Parietal lobe (tissue), 2 donors: ENCODE results near the gene SPRING1. TPM values are rescaled to one million over a fixed set of nuclear protein-coding genes. Genes with fewer than 3 reads are reported as not detected.

Source experiments
- small RNA-seq: library from RNA; depleted of rRNA; stranded (forward); fragments of <200 nt; gene quantifications from one replicate; pipeline ENCODE3, GENCODE V24; 2014; ENCODE audit warnings: low replicate concordance
- total RNA-seq: library from RNA; depleted of rRNA; stranded (reverse); fragments of >200 nt; gene quantifications from one replicate; pipeline ENCODE4 v1.2.3, GENCODE V29; 2014

Gene SPRING1
- 22.2 TPM for total RNA-seq

GRCh38 chr12:116737774-116738657 lies at the start of gene SPRING1, which contains the start of gene RNFT2:
SPRING1 (minus strand) TSS chr12:116738069; CDS start chr12:116737900, 169 bp downstream.
RNFT2 (plus strand) TSS chr12:116738315; CDS start chr12:116740498, 2,183 bp downstream.

Small RNAs within 50 kb of the gene (small RNA-seq; reads per million reads assigned to genes)
- not detected for gene RNU6-558P

Other genes with a start within 250 kb of the SPRING1 start
- 4.1 TPM for gene MAP1LC3B2, start 178.7 kb downstream of the SPRING1 start, total RNA-seq
- 42.9 TPM for gene RNFT2, start 246 bp upstream of the SPRING1 start, total RNA-seq
- 0.31 TPM for gene HRK, start 143.4 kb upstream of the SPRING1 start, total RNA-seq
- gene FBXW8, start 172.9 kb upstream of the SPRING1 start, total RNA-seq = 19.4 TPM